SK-N-SH treated with all-trans-retinoic acid at 6 μM for 48 hours (cell line): ENCODE results near the gene LINGO1.

ENCODE experiments used
- ATAC-seq: fragments of 200-7000 bp; cut with Tn5 transposase; 3 replicates; pipeline ENCODE4 v1.9.1; 2020; ENCODE audit warnings: mild to moderate bottlenecking, moderate library complexity
- ARNTL ChIP-seq: fragments of 450-650 bp; formaldehyde crosslinking; IDR thresholded peaks from 2 replicates; pipeline ENCODE4 v1.5.0; 2020; ENCODE audit warnings: low read depth, mild to moderate bottlenecking, moderate library complexity, borderline replicate concordance
- BACH2 ChIP-seq: fragments of 250-450 bp; sonication (Bioruptor Pico); IDR thresholded peaks from 2 replicates; pipeline ENCODE4 v1.9.0; 2021; ENCODE audit warnings: mild to moderate bottlenecking, borderline replicate concordance
- CSDC2 ChIP-seq: fragments of 250-450 bp; sonication (Bioruptor Pico); IDR thresholded peaks from 2 replicates; pipeline ENCODE4 v1.5.0; 2020; ENCODE audit warnings: mild to moderate bottlenecking, moderate library complexity
- CSRNP3 ChIP-seq: fragments of 250-450 bp; sonication (Bioruptor Pico); IDR thresholded peaks from 2 replicates; pipeline ENCODE4 v1.5.1; 2021; ENCODE audit warnings: mild to moderate bottlenecking, moderate library complexity
- ESRRG ChIP-seq: fragments of 250-450 bp; sonication (Bioruptor Pico); IDR thresholded peaks from 2 replicates; pipeline ENCODE4 v1.6.1; 2021; ENCODE audit warnings: mild to moderate bottlenecking
- GLIS3 ChIP-seq: fragments of 250-450 bp; sonication (Bioruptor Pico); IDR thresholded peaks from 2 replicates; pipeline ENCODE4 v1.5.0; 2020; ENCODE audit warnings: mild to moderate bottlenecking, moderate library complexity
- ISL1 ChIP-seq: fragments of 250-450 bp; sonication (Bioruptor Pico); IDR thresholded peaks from 2 replicates; pipeline ENCODE4 v2.1.2; 2022; ENCODE audit warnings: mild to moderate bottlenecking, moderate library complexity
- RARB ChIP-seq: fragments of 250-450 bp; sonication (Bioruptor Pico); IDR thresholded peaks from 2 replicates; pipeline ENCODE4 v1.8.0; 2021; ENCODE audit warnings: mild to moderate bottlenecking, moderate library complexity
- SNAI2 ChIP-seq: fragments of 250-450 bp; sonication (Bioruptor Pico); IDR thresholded peaks from 2 replicates; pipeline ENCODE4 v1.5.0; 2020; ENCODE audit warnings: mild to moderate bottlenecking, moderate library complexity
- TCF4 ChIP-seq: fragments of 250-450 bp; sonication (Bioruptor Pico); IDR thresholded peaks from 2 replicates; pipeline ENCODE4 v1.8.0; 2021; ENCODE audit warnings: mild to moderate bottlenecking, moderate library complexity, borderline replicate concordance
- TOX ChIP-seq: fragments of 250-450 bp; sonication (Bioruptor Pico); IDR thresholded peaks from 2 replicates; pipeline ENCODE4 v1.8.0; 2021; ENCODE audit warnings: mild to moderate bottlenecking, moderate library complexity, borderline replicate concordance
- TSHZ2 ChIP-seq: fragments of 250-450 bp; sonication (Bioruptor Pico); IDR thresholded peaks from 2 replicates; pipeline ENCODE4 v1.5.0; 2020; ENCODE audit warnings: mild to moderate bottlenecking, moderate library complexity
- ZC3H10 ChIP-seq: fragments of 250-450 bp; sonication (Bioruptor Pico); IDR thresholded peaks from 2 replicates; pipeline ENCODE4 v1.5.1; 2021; ENCODE audit warnings: mild to moderate bottlenecking, moderate library complexity
- ZFP3 ChIP-seq: fragments of 250-450 bp; sonication (Bioruptor Pico); IDR thresholded peaks from 2 replicates; pipeline ENCODE4 v1.5.0; 2020; ENCODE audit warnings: mild to moderate bottlenecking, moderate library complexity
- ZNF565 ChIP-seq: fragments of 450-650 bp; formaldehyde crosslinking; conservative IDR thresholded peaks from 2 replicates; pipeline ENCODE4 v1.5.0; 2020; ENCODE audit warnings: low read depth, mild to moderate bottlenecking, moderate library complexity
- ZNF70 ChIP-seq: fragments of 450-650 bp; formaldehyde crosslinking; IDR thresholded peaks from 2 replicates; pipeline ENCODE4 v1.5.0; 2020; ENCODE audit warnings: mild to moderate bottlenecking, moderate library complexity
- ZNF8 ChIP-seq: fragments of 450-650 bp; formaldehyde crosslinking; IDR thresholded peaks from 2 replicates; pipeline ENCODE4 v1.5.0; 2020; ENCODE audit warnings: mild to moderate bottlenecking, moderate library complexity
- TF ChIP-seq, protein P1 (sequence below): fragments of 250-450 bp; sonication (Bioruptor Pico); IDR thresholded peaks from 2 replicates; pipeline ENCODE4 v1.8.0; 2021; ENCODE audit warnings: low read depth, mild to moderate bottlenecking, moderate library complexity, borderline replicate concordance
- TF ChIP-seq, protein P2 (sequence below): fragments of 250-450 bp; sonication (Bioruptor Pico); IDR thresholded peaks from 2 replicates; pipeline ENCODE4 v1.8.0; 2020; ENCODE audit warnings: mild to moderate bottlenecking, moderate library complexity, borderline replicate concordance
- TF ChIP-seq, protein P3 (sequence below): fragments of 250-450 bp; sonication (Bioruptor Pico); IDR thresholded peaks from 2 replicates; pipeline ENCODE4 v1.5.1; 2020; ENCODE audit warnings: low read depth, mild to moderate bottlenecking, moderate library complexity

Gene LINGO1

DNA sequence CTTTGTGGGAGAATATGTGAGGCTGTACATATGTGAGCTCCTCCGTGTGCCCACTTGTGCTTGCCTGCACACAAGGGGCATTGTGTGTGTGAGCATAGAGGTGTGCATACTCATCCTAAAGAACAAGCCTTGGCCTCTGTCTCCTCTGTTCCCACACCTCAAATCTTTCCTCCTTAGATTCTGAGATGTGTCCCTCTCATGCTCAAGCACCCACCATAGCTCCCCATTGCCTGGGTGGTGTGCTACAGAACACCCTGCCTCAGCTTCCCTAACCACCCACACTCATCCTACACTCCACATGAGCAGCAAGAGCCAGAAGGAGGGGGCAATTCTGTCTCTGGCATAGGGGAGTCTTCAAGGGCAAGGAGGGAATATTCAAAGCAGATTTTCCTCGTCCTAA, 27.7 kb downstream of the LINGO1 start:
- TF ChIP-seq ISL1 (no peak), RARB (CRISPR knock-in tag) (no peak), CSRNP3 (CRISPR knock-in tag) (no peak), TSHZ2 (CRISPR knock-in tag) (no peak), BACH2 (no peak)
- TF ChIP-seq, protein P1, sequence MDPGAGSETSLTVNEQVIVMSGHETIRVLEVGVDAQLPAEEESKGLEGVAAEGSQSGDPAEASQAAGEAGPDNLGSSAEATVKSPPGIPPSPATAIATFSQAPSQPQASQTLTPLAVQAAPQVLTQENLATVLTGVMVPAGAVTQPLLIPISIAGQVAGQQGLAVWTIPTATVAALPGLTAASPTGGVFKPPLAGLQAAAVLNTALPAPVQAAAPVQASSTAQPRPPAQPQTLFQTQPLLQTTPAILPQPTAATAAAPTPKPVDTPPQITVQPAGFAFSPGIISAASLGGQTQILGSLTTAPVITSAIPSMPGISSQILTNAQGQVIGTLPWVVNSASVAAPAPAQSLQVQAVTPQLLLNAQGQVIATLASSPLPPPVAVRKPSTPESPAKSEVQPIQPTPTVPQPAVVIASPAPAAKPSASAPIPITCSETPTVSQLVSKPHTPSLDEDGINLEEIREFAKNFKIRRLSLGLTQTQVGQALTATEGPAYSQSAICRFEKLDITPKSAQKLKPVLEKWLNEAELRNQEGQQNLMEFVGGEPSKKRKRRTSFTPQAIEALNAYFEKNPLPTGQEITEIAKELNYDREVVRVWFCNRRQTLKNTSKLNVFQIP (CRISPR knock-in tag), result no peak
- no peak for ATAC-seq

- ATAC-seq, result no peak
- no peak for TF ChIP-seq RARB (CRISPR knock-in tag)
- no peak for TF ChIP-seq ZC3H10 (CRISPR knock-in tag)
- no peak for TF ChIP-seq GLIS3
- no peak for TF ChIP-seq ZNF565
- TF ChIP-seq SNAI2 (CRISPR knock-in tag), result no peak
- no peak for TF ChIP-seq ZNF70 (CRISPR knock-in tag)
- no peak for TF ChIP-seq ESRRG
- TF ChIP-seq CSRNP3 (CRISPR knock-in tag), result no peak
- TF ChIP-seq TCF4 (CRISPR knock-in tag), result no peak
- no peak for TF ChIP-seq ARNTL (CRISPR knock-in tag)
- no peak for TF ChIP-seq ZNF8 (CRISPR knock-in tag)
- TF ChIP-seq, protein P2, sequence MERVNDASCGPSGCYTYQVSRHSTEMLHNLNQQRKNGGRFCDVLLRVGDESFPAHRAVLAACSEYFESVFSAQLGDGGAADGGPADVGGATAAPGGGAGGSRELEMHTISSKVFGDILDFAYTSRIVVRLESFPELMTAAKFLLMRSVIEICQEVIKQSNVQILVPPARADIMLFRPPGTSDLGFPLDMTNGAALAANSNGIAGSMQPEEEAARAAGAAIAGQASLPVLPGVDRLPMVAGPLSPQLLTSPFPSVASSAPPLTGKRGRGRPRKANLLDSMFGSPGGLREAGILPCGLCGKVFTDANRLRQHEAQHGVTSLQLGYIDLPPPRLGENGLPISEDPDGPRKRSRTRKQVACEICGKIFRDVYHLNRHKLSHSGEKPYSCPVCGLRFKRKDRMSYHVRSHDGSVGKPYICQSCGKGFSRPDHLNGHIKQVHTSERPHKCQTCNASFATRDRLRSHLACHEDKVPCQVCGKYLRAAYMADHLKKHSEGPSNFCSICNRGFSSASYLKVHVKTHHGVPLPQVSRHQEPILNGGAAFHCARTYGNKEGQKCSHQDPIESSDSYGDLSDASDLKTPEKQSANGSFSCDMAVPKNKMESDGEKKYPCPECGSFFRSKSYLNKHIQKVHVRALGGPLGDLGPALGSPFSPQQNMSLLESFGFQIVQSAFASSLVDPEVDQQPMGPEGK, result no peak
- no peak for TF ChIP-seq TOX (CRISPR knock-in tag)
- no peak for TF ChIP-seq TSHZ2 (CRISPR knock-in tag)
- TF ChIP-seq, protein P1 (CRISPR knock-in tag), result no peak
- no peak for TF ChIP-seq ZFP3 (CRISPR knock-in tag)
- no peak for TF ChIP-seq CSDC2 (CRISPR knock-in tag)
- no peak for TF ChIP-seq BACH2
- TF ChIP-seq, protein P3, sequence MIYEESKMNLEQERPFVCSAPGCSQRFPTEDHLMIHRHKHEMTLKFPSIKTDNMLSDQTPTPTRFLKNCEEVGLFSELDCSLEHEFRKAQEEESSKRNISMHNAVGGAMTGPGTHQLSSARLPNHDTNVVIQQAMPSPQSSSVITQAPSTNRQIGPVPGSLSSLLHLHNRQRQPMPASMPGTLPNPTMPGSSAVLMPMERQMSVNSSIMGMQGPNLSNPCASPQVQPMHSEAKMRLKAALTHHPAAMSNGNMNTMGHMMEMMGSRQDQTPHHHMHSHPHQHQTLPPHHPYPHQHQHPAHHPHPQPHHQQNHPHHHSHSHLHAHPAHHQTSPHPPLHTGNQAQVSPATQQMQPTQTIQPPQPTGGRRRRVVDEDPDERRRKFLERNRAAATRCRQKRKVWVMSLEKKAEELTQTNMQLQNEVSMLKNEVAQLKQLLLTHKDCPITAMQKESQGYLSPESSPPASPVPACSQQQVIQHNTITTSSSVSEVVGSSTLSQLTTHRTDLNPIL (CRISPR knock-in tag), result no peak
These were observed 28.9 kb downstream of the LINGO1 start for GRCh38 chr15:77603611-77604336.
